Measurements from ENCODE around the gene CA14.

GRCh38 chr1:150283260-150283659 is 25.7 kb downstream of the CA14 start:
- TF ChIP-seq CTCF (conservative IDR thresholded peaks at IDR 0.05): no peak
- TF ChIP-seq EZH2 (IDR thresholded peaks at IDR 0.05; ENCODE audit: low read depth): no peak
